Fibroblast of the aortic adventitia (primary cell): ENCODE results near the gene CDKN3. TPM values are rescaled to one million over a fixed set of nuclear protein-coding genes. Genes with fewer than 3 reads are reported as not detected.
"Not testable (repeated sequence)": the region's sequence is repeated elsewhere in the genome, so short reads cannot be mapped to it uniquely, and the experiment has no call there.

Source experiments
- DNase-seq: peaks from one replicate; pipeline ENCODE4 v3.0.0-alpha.2; 2010; ENCODE audit warnings: low read depth
- H3K4me3 ChIP-seq: 2 replicates; pipeline ENCODE4 v1.5.1; 2011; ENCODE audit warnings: low read depth, mild to moderate bottlenecking, control low read depth, low read length, moderate library complexity
- CTCF ChIP-seq: IDR thresholded peaks from 2 replicates; pipeline ENCODE4 v1.5.1; 2011; ENCODE audit warnings: mild to moderate bottlenecking, low read length, control low read depth, inconsistent platforms; ENCODE audit not compliant: insufficient read depth
- total RNA-seq: library from RNA; depleted of rRNA; stranded (reverse); fragments of >200 nt; gene quantifications from 2 replicates; pipeline ENCODE4 v1.2.3, GENCODE V29; 2012; ENCODE audit warnings: low replicate concordance

The CDKN3 gene
- total RNA-seq, 1 donor = 33.4 TPM

DNA sequence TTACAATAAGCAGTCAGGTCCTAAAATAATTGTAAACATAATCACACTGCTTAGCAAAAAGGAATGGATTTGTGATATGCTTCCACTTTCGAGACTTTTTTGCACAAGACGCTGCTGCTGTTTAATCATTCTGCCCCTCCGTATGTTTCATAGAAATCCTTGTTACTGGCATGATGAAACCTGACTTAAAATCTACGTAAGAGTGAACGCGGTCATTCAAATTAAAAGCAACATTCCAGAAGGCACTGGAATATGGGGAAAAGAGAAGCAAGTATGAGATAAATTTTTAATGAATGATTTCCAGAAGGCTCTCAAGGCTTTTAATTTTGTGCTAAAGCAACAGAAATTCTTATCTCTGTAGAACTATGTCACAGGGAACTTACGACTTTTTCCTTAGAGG, 43.2 kb downstream of the CDKN3 start:
- H3K4me3 ChIP-seq = peak overlapping the region; percentile 84
- peak; percentile 75 for DNase-seq
- TF ChIP-seq CTCF = no peak

DNA sequence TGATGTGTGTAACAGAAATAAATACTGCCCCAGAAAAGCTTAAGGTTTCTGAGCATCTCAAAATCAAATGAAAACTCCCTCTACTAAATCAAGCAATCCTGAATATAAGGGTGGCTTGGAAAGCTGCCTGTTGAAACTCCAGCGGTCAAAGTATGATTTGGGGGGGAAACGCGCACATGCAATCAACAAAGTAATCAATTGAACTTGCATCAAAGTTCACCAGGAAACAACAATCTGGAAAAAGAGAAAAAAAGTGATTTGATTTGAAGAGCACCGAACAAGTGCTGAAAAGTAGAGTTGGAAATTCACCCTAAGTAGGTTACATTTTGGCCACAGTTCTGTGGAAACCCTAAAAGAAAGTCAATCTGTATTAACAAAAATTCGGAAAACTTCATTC, 43.7 kb downstream of the CDKN3 start:
- no peak for DNase-seq
- TF ChIP-seq CTCF = no peak
- peak overlapping the region; percentile 84 for H3K4me3 ChIP-seq

GRCh38 chr14:54440873-54441868, 44.4 kb downstream of the CDKN3 start, which contains the start of gene CNIH1:
TSS of gene CNIH1 (minus strand) at chr14:54441374. CDS start at chr14:54441327, 47 bp downstream.
- H3K4me3 ChIP-seq = peak within 1 kb of the TSS; percentile 84
- TF ChIP-seq CTCF = peak; percentile 80
- DNase-seq = peak; percentile 90

DNA sequence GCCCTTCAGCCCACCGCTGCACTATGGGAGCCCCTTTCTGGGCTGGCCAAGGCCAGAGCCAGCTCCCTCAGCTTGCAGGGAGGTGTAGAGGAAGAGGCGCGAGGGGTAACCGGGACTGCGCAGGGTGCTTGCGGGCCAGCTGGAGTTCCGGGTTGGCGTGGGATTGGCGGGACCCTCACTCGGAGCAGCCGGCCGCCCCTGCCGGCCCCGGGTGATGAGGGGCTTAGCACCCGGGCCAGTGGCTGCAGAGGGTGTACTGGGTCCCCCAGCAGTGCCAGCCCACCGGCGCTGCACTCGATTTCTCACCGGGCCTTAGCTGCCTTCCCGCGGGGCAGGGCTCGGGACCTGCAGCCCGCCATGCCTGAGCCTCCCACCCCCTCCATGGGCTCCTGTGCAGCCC, 46.2 kb downstream of the CDKN3 start:
- DNase-seq, H3K4me3 ChIP-seq: not testable (repeated sequence)

DNA sequence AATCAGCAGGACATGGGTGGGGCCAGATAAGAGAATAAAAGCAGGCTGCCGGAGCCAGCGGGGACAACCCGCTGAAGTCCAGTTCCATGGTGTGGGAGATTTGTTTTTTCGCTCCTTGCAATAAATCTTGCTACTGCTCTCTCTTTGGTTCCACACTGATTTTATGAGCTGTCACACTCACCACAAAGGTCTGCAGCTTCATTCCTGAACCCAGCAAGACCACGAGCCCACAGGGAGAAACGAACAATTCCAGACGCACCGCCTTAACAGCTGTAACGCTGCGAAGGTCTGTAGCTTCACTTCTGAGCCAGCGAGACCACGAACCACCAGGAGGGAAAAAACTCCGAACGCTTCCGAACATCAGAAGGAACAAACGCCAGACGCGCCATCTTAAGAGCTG, 47.2 kb downstream of the CDKN3 start:
- no peak for DNase-seq
- no peak overlapping the region for H3K4me3 ChIP-seq
- no peak for TF ChIP-seq CTCF

- no peak for DNase-seq
- no peak overlapping the region for H3K4me3 ChIP-seq
- no peak for TF ChIP-seq CTCF
Observed at GRCh38 chr14:54444681-54445080, 47.9 kb downstream of the CDKN3 start.

- H3K4me3 ChIP-seq = no peak overlapping the region
- no peak for TF ChIP-seq CTCF
- DNase-seq = peak; percentile 72
Observed at GRCh38 chr14:54446161-54446693, 49.4 kb downstream of the CDKN3 start.
